ENCODE data around the gene DIS3L2. TPM values are rescaled to one million over a fixed set of nuclear protein-coding genes. Genes with fewer than 3 reads are reported as not detected.
A peak's percentile ranks its signal among the peaks of the same experiment; 100 is the strongest.
"Not testable (repeated sequence)": the region's sequence is repeated elsewhere in the genome, so short reads cannot be mapped to it uniquely, and the experiment has no call there.

The DIS3L2 gene
- polyA plus RNA-seq, 4 donors, result 28.8 to 47.2 (median 36.4) TPM

- DNase-seq (ENCODE audit: low read depth in 4 of 4, low spot score in 2 of 4), result no peak
Observed at GRCh38 chr2:232288489-232289030, 327.0 kb downstream of the DIS3L2 start.

DNA sequence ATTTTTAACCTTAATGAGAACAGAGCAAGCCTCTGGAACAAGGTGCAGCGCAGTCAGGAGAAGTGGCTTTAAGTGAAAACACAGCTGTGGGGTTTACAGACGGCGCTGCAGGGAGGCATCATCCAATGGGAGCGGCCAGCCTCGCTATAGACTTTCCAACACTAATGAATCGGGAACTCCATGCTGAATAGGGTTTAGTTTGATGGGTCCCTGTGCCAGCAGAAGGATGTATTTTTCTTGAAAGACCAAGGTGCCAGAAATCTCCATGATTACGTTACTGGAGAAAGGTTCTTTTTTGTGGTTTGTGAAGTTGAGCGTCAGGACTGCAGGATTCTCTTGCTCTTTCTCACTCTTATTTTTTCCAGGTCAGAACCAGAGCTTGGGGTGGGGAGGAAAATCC is 329.2 kb downstream of the DIS3L2 start:
- no peak for DNase-seq (ENCODE audit: low read depth in 4 of 4, low spot score in 2 of 4)

- DNase-seq (ENCODE audit: low read depth in 4 of 4, low spot score in 2 of 4), result no peak
Observed at GRCh38 chr2:232291343-232291742, 329.8 kb downstream of the DIS3L2 start.

DNA sequence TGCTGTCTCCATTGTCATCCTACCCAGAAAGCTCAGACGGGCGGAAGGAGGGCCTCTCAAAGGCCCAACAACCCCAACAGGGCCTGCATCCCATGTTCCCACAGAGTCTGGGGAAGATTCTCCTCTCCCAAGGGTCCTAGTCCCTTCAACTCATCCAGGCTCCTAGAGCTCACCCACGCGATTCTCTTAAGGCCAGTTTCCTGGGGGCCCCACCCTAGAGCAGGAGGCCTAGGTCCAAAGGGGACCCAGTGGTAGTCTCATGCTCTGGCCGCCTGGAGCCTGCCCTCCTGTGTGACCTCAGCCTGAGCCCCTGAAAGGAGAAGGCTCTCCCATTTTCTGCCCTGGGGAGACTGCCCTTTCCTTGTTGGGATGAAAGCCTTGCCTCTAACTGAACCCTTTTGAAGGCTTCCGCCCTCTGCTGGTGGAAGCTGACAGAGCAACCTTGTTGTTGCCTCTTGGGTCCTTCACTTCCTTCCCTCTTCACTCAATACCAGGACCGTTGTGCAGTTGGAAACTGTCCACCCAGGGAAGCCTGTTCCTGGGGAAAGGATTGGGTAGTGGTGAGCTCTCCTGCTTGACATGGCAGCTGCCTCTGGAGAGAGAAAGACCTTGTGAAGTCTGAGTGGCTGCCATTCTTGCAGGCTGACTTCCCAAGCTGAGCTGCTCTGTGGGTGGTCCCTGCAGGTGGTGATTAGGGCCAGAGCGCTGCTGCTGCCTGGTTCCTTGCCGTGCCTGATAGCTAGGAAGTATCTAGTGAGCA is 331.1 kb downstream of the DIS3L2 start:
- DNase-seq (ENCODE audit: low read depth in 4 of 4, low spot score in 2 of 4), result peak in 1 of 4 donors; percentile 24

- no peak for DNase-seq (ENCODE audit: low read depth in 4 of 4, low spot score in 2 of 4)
Observed at GRCh38 chr2:232293191-232293590, 331.7 kb downstream of the DIS3L2 start.

DNA sequence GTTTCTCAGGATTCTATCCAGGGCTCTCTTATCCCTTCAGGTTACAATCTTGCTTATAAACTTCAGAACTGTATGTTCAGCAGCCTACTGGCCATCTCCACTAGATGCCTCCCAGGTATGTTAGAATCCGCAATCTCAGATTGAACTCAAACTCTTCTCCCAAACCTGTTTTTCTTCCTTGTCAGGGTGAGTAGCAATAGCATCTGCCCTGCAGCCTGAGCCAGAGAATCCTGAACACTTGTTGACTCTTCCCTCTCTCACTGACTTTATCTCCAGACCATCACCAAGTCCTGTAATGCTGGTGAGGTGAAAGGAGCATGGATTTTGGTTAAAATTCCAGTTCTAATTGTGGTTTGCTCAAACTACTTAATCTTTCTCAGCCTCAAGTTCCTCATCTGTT is 334.5 kb downstream of the DIS3L2 start:
- DNase-seq (ENCODE audit: low read depth in 4 of 4, low spot score in 2 of 4), result no peak

DNA sequence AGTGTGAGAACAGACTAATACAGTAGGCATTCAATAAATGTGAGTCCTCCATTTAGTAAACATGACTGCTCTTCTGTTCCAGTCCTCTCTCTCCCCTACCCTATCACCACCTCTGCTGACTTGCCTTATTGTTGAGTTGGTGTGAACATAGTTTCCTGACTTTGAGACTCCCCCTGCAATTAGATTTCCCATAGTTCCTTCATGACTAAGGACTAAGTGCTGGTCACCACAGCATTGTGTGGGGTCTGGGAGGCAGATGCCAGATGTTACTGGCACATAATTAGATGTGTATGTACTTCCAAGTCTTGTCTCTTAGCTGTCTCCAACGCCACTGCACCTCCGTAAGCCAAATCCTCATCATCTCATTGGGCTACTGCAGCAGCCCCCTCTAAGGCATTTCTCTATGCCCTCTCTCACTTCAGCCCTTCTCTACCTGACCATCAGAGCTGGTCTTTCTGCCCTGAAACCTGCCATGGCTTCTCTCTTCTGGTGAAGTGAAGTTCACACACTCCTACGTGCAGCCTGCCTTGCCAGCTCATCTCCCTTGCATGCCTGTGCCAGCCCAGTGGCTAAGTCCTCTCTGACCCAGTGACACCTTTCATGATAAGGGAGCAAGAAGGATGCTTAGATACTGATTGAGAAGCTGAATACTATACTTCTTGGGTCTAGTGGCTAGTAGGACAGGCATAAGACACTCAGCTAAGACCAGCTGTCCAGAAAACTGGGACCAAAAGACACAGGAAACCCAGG is 335.4 kb downstream of the DIS3L2 start:
- DNase-seq (ENCODE audit: low read depth in 4 of 4, low spot score in 2 of 4), result no peak

- no peak for DNase-seq (ENCODE audit: low read depth in 4 of 4, low spot score in 2 of 4)
Observed at GRCh38 chr2:232299084-232299483, 337.6 kb downstream of the DIS3L2 start.

GRCh38 chr2:232299927-232300674 is 338.6 kb downstream of the DIS3L2 start:
- DNase-seq (ENCODE audit: low read depth in 4 of 4, low spot score in 2 of 4), result no peak

DNA sequence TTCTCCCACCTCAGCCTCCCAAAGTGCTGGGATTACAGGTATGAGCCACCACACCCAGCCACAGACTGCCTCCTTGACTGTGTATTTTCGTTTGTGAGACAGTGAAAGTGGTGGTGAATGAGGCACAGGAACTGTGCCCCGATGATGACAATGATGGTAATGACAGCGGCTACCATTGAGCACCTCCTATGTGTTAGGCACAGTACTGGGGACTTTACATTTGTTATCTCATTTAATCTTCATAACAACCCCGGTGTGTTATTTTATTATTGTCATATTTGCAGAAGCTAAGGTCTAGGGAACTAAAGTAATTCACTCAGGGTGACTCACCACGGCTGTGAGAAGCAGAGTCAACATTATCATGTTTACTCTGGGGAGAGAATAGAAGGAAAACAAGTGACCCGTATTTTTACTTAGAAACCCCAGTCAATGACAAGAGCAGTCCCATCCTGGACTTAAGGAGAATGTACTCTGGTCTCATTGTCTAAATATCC is 339.4 kb downstream of the DIS3L2 start:
- no peak for DNase-seq (ENCODE audit: low read depth in 4 of 4, low spot score in 2 of 4)

- DNase-seq (ENCODE audit: low read depth in 4 of 4, low spot score in 2 of 4), result no peak
Observed at GRCh38 chr2:232304236-232304635, 342.7 kb downstream of the DIS3L2 start.

GRCh38 chr2:232306741-232307305 is 345.3 kb downstream of the DIS3L2 start:
- DNase-seq (ENCODE audit: low read depth in 4 of 4, low spot score in 2 of 4), result no peak

- DNase-seq (ENCODE audit: low read depth in 4 of 4, low spot score in 2 of 4), result no peak
Observed at GRCh38 chr2:232307854-232308253, 346.3 kb downstream of the DIS3L2 start.

- DNase-seq (ENCODE audit: low read depth in 4 of 4, low spot score in 2 of 4), result no peak
Observed at GRCh38 chr2:232308986-232309385, 347.5 kb downstream of the DIS3L2 start.

DNA sequence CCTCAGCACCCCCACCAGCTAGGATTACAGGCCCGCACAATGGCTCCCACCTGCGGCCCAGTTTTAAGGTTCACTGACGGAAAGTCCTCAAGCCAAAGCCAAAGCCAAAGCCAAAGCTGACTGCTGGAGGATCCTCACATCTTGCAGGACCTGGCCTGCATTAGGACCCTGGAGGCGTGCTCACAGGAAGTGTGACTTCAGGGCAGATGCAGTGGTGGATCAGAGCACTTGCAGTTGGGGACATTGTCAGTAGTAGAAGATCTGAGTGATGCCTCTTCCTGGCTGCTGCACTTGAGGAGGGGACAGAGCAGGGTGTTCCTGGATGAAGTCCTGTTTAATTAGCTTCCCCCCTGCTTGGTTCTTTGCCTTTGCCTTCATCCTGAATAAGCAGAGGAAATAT is 348.1 kb downstream of the DIS3L2 start:
- DNase-seq (ENCODE audit: low read depth in 4 of 4, low spot score in 2 of 4), result no peak

GRCh38 chr2:232310121-232310520 is 348.6 kb downstream of the DIS3L2 start:
- no peak for DNase-seq (ENCODE audit: low read depth in 4 of 4, low spot score in 2 of 4)

DNA sequence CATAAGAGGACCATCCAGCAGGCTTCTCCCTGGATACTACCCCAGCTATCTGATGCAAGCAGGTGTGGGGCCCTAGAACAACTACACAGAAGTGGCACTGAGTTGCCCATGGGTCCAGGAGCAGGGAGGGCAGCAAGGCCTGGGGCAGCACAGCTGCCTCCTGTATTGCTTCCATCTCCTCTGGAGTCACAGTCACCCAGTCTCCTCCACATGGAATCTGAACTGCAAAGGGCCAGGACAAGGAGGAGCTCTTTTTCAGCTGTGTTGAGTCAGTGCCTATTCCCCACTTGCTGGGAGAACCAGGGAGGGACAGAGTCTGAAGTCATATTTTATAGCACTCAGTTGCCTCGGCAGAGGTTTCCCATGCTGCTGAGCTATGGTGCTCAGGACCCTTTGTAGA is 349.2 kb downstream of the DIS3L2 start:
- no peak for DNase-seq (ENCODE audit: low read depth in 4 of 4, low spot score in 2 of 4)

DNA sequence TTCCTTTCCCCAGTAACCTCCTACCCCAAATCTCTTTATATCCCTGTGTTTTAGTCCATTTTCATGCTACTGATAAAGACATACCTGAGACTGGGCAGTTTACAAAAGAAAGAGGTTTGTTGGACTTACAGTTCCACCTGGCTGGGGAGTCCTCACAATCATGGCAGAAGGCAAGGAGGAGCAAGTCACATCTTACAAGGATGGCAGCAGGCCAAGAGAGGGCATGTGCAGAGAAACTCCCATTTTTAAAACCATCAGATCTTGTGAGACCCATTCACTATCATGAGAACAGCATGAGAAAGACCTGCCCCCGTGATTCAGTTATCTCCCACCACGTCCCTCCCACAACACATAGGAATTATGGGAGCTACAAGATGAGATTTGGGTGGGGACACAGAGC is 352.1 kb downstream of the DIS3L2 start:
- DNase-seq (ENCODE audit: low read depth in 4 of 4, low spot score in 2 of 4), result not testable (repeated sequence)

GRCh38 chr2:232315049-232315922 is 353.8 kb downstream of the DIS3L2 start:
- no peak for DNase-seq (ENCODE audit: low read depth in 4 of 4, low spot score in 2 of 4)

GRCh38 chr2:232315923-232316299 is 354.4 kb downstream of the DIS3L2 start:
- DNase-seq (ENCODE audit: low read depth in 4 of 4, low spot score in 2 of 4), result no peak
